Immature natural killer cell (primary cell): Measurements from ENCODE around the gene RET. TPM values are rescaled to one million over a fixed set of nuclear protein-coding genes. Genes with fewer than 3 reads are reported as not detected.

Experiments used
- DNase-seq, 3 donors: peaks; one replicate each; pipeline ENCODE4 v3.0.0; 2022; ENCODE audit warnings: mixed read lengths in 1 of 3
- H3K27ac Mint-ChIP-seq, 6 donors: one replicate each; pipeline ENCODE4 v1.8.0; 2020; ENCODE audit warnings: mixed read lengths in 6 of 6, mild to moderate bottlenecking in 5 of 6, inconsistent platforms in 4 of 6, moderate library complexity in 3 of 6
- H3K27me3 Mint-ChIP-seq, 3 donors: one replicate each; pipeline ENCODE4 v1.8.0; 2020 to 2021; ENCODE audit warnings: low read depth in 3 of 3, mild to moderate bottlenecking in 3 of 3, mixed read lengths in 3 of 3, moderate library complexity in 3 of 3, inconsistent platforms in 1 of 3
- H3K36me3 Mint-ChIP-seq, 3 donors: one replicate each; pipeline ENCODE4 v1.8.0; 2020; ENCODE audit warnings: mixed read lengths in 3 of 3, inconsistent platforms in 2 of 3, mild to moderate bottlenecking in 2 of 3
- H3K4me1 Mint-ChIP-seq, 2 donors: one replicate each; pipeline ENCODE4 v1.8.0; 2020; ENCODE audit warnings: inconsistent platforms in 2 of 2, mild to moderate bottlenecking in 2 of 2, mixed read lengths in 2 of 2, moderate library complexity in 1 of 2
- H3K4me3 Mint-ChIP-seq, 5 donors: one replicate each; pipeline ENCODE4 v1.8.0; 2020; ENCODE audit warnings: mild to moderate bottlenecking in 5 of 5, mixed read lengths in 5 of 5, inconsistent platforms in 3 of 5, moderate library complexity in 3 of 5
- H3K9me3 Mint-ChIP-seq, 6 donors: one replicate each; pipeline ENCODE4 v1.8.0; 2020; ENCODE audit warnings: mild to moderate bottlenecking in 6 of 6, mixed read lengths in 6 of 6, inconsistent platforms in 4 of 6, moderate library complexity in 3 of 6
- polyA plus RNA-seq, 3 donors: library from polyadenylated mRNA; unstranded; fragments of 300-500 nt; fragmentation: Illumina TruSeq; gene quantifications; one replicate each; pipeline ENCODE4 v1.2.3, GENCODE V29; 2021

Gene RET
- polyA plus RNA-seq, 3 donors from 2014 or later = 0.27 TPM; not detected in 2

DNA sequence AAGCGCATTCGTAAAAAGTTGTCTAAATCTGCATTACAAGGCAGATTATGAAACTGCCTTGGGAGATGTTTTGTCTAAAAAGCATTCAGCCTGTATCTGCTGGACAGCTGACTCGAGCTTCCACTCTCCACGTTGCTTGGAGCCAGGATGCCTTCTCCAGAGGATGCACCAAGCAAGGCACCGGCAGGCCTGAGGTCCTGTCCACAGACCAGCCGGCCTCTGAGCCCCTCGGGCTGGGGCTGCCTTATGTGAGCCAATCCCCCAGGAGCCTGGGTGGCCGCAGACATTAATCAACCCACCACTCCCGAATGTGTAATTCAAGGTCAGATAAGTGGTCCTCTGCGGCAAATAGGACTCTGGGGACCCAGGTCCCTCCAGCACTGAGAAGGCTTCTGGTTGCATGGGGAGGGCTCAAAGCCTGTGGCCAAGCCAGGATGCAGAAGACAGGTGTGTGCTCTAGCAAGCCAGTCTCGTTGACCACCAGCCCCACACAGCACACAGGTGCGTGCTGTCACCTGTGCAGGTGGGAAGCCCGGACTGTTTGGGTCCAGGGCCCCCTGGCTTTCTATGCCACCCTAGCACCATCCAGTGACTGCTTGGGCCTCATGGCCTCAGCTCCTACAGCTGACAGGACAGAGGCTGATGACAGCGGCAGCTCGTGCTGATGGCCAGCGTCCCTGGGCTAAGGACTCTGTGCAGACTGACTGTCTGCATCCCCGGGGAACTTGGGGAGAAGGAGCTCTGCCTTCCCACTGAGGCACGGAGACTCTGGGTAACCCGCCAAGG is 4.8 kb upstream of the RET start:
- no peak overlapping the region for H3K4me3 Mint-ChIP-seq
- H3K36me3 Mint-ChIP-seq = no peaks in the 10 kb centered on the region
- H3K27me3 Mint-ChIP-seq = peaks cover 3 to 12% (median 4%) of the 10 kb centered on the region in 3 donors
- no peak overlapping the region for H3K27ac Mint-ChIP-seq
- DNase-seq = no peak
- no peaks in the 10 kb centered on the region for H3K9me3 Mint-ChIP-seq
- peaks cover 0 to 4% of the 10 kb centered on the region in 2 donors for H3K4me1 Mint-ChIP-seq

DNA sequence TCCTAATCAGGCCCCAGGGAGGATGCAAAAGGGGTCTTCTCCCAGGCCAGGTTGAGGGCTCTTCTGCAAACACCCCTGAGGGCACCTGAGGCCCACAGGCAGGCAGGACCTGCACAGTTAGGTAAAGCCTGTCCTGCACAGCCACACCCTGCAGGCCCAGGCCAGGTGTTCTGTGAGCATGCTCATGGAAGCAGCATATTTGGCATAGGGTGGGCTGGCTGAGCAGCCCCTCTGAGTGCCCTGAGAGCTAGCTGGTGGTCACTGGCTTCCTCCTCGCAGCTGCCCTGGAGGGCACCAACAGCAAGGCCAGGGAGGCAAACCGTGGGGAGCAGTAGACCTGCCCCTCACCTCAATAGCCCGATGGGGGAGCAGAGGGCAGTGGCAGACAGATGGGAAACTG is 3.7 kb upstream of the RET start:
- H3K36me3 Mint-ChIP-seq = no peaks in the 10 kb centered on the region
- peaks cover 4 to 11% (median 5%) of the 10 kb centered on the region in 3 donors for H3K27me3 Mint-ChIP-seq
- DNase-seq = no peak
- no peaks in the 10 kb centered on the region for H3K9me3 Mint-ChIP-seq
- peaks cover 0 to 8% of the 10 kb centered on the region in 2 donors for H3K4me1 Mint-ChIP-seq
- no peak overlapping the region for H3K4me3 Mint-ChIP-seq
- no peak overlapping the region for H3K27ac Mint-ChIP-seq

DNA sequence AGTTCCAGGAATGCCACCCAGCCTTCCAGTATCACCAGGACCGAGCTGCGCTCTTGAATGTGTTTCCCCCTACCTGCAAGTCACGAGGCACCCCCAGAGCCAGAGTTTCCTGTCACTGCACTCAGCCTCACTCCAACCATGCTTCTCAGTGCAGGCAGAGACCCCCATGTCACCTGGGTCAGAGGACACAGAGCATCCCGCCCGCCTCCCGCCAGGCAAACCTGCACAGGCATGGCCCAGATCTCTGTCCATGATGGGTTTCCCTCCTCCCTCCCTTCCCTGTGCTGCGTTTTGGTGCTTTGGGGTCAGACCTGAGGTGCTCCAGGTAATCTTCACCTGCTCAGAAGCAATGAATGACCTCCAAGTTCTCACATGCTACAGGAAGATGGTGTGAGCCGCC is 3.1 kb upstream of the RET start:
- H3K36me3 Mint-ChIP-seq = no peaks in the 10 kb centered on the region
- H3K9me3 Mint-ChIP-seq = no peaks in the 10 kb centered on the region
- H3K27me3 Mint-ChIP-seq = peaks cover 4 to 10% (median 5%) of the 10 kb centered on the region in 3 donors
- no peak for DNase-seq
- peaks cover 0 to 9% of the 10 kb centered on the region in 2 donors for H3K4me1 Mint-ChIP-seq
- H3K27ac Mint-ChIP-seq = no peak overlapping the region
- H3K4me3 Mint-ChIP-seq = no peak overlapping the region

DNA sequence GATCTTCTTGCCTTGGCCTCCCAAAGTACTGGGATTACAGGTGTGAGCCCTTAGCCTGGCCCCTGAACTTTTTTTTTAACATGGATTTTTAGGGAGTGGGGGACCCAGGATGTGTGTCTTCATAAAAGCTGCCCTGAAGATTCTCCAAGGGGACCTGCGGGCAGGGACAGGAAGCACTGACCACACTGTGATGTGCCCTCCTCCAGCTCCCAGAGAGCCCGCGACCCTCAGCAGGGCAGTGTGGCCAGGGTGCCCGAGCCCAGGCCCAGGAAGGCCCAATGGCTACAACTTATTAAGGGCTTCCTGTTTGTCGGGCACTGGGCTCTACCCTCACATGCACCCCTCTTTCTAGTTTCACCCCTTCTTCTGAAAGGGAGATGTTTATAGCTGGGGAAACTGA is 2.5 kb upstream of the RET start:
- Mint-ChIP-seq H3K4me1 (peaks cover 0 to 9% of the 10 kb centered on the region in 2 donors), H3K4me3 (no peak overlapping the region), H3K9me3 (no peaks in the 10 kb centered on the region), H3K27me3 (peaks cover 2 to 13% (median 10%) of the 10 kb centered on the region in 3 donors), H3K36me3 (no peaks in the 10 kb centered on the region), H3K27ac (no peak overlapping the region)
- DNase-seq = no peak

DNA sequence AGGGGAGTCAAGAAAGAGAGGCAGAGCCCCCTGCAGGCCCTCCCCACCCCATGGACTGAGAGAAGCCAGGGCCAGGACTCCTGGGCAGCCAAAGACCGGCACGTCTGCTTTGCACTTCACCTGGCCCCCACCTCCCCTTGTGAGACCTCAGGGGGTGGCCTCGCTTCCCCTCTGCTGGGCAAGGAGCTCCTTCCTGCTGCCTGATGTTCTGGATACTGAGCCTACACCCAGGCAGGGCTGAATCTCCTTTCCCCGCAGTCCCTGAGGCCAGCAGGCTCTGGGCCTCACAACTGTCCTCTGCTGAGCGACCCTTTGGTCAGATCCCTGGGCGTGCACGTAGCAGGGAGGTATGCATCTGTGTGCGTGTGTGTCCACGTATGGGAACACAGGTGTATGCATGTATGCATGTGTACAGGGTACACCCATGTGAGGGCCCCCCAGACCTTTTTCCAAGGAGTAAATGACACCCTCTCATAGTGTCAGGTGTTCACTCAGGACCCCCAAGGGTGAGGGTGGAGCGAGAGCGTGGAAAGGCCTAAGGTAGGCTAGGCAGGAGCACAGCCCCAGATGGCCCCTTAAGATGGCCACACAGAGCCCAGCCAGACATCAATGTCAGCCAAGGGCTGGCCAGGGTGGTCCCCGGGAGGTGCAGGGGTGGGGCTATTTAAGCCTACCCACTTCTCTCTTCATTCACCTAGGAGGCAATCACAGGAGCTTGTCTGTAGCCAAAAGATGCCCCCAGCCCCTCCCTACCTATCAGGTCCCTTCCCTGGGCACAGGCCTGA is 1.9 kb upstream of the RET start:
- DNase-seq = no peak
- no peak overlapping the region for H3K27ac Mint-ChIP-seq
- no peaks in the 10 kb centered on the region for H3K9me3 Mint-ChIP-seq
- no peaks in the 10 kb centered on the region for H3K36me3 Mint-ChIP-seq
- peaks cover 0 to 9% of the 10 kb centered on the region in 2 donors for H3K4me1 Mint-ChIP-seq
- H3K4me3 Mint-ChIP-seq = no peak overlapping the region
- H3K27me3 Mint-ChIP-seq = peaks cover 2 to 17% (median 12%) of the 10 kb centered on the region in 3 donors

DNA sequence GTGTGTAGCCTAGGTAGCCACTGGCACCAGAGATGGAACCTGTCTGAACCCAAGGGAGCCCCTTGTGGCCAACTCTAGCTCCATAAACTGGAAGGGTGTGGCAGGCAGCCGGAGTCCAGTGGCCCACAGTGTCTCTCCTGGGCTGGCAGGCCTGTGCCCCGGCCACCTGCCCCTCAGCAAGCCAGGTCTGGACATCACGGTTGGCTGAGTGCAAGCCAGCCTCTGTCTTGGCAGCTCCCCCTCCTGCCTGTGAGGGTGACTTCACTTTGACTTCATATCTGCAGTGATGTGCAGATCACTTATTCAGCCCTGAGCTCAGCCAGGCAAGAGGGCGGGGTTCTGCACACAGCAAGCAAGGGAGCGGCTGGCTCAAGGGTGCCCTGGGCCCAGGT is 1.3 kb upstream of the RET start:
- no peaks in the 10 kb centered on the region for H3K36me3 Mint-ChIP-seq
- H3K4me3 Mint-ChIP-seq = peak overlapping the region in 1 of 5 donors; percentile 64
- H3K9me3 Mint-ChIP-seq = no peaks in the 10 kb centered on the region
- peaks cover 0 to 9% of the 10 kb centered on the region in 2 donors for H3K4me1 Mint-ChIP-seq
- no peak overlapping the region for H3K27ac Mint-ChIP-seq
- peaks cover 2 to 17% (median 12%) of the 10 kb centered on the region in 3 donors for H3K27me3 Mint-ChIP-seq
- DNase-seq = no peak

DNA sequence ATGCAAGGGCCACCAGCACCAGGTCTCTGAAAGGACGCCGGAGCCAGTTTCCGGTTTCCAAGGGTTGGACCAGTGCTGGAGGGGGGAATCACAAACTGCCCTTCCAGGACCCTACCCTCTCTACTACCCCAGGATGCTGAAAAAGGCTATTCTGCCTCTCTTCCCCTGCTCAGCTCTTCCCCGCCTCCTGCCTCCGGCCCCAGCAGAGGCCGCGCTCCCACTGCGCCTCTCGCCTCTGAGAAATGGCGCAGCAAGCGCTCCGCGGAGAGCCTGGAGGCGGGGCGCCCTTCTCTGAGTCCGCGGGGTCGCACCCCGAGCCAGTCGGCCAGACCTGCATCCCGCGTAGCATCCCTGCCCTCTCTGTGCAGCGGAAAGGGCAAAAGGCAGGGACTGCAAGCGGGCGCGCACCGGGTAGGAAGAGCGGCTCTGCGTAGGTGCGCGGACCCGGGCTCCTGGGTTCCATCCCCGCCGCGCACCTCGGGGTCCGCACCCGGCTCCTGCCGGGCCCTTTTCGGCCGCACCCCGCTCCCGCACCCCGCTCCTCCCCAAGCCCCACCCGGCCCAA is 476 bp upstream of the RET start:
- Mint-ChIP-seq H3K36me3 (no peaks in the 10 kb centered on the region), H3K4me3 (peak overlapping the region in 4 of 5 donors; percentile 7 to 64 (median 26)), H3K27me3 (peaks cover 2 to 15% (median 12%) of the 10 kb centered on the region in 3 donors), H3K9me3 (no peaks in the 10 kb centered on the region), H3K4me1 (peaks cover 0 to 9% of the 10 kb centered on the region in 2 donors), H3K27ac (no peak overlapping the region)
- no peak for DNase-seq

DNA sequence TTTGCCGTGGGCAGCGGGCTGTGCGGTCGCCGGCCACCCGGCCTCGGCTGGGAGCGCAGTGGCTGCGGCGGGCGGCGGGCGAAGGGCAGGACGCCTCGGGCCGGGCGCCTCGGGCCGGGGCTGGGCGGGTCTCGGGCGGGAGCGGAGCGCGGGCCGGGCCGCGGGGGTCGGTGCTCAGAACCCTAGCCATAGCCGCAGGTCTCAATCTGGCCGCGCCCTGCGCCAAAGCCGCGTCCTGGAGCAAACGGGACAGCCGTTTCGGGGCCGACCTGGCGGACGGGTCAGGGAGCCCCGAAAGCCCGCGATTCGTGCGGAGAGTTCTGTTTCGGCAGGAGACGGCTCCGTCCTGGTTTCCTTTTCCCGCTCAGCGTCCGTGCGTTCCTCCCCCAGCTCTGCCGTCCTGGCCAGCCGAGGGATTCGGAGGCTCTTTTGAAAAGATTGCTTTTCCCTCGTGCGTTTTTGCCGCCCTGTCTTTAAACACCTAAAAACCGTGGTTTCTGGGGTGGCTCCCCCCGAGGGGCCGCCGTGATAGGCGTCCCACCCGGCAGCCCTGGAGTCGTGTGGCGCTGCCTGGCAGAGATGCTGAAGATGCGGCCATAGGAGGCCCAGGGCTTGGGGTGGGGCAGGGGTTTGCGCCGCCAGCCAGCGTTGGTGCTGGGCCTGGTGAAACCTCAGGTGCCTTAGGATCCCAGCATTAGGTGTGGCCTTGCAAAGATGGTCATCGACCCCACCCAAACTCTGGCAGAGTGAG is 727 bp downstream of the RET start:
- peaks cover 0 to 9% of the 10 kb centered on the region in 2 donors for H3K4me1 Mint-ChIP-seq
- no peaks in the 10 kb centered on the region for H3K9me3 Mint-ChIP-seq
- peak overlapping the region in 3 of 5 donors; percentile 67 to 71 (median 68) for H3K4me3 Mint-ChIP-seq
- H3K27ac Mint-ChIP-seq = no peak overlapping the region
- DNase-seq = no peak
- peaks cover 2 to 16% (median 12%) of the 10 kb centered on the region in 3 donors for H3K27me3 Mint-ChIP-seq
- no peaks in the 10 kb centered on the region for H3K36me3 Mint-ChIP-seq

DNA sequence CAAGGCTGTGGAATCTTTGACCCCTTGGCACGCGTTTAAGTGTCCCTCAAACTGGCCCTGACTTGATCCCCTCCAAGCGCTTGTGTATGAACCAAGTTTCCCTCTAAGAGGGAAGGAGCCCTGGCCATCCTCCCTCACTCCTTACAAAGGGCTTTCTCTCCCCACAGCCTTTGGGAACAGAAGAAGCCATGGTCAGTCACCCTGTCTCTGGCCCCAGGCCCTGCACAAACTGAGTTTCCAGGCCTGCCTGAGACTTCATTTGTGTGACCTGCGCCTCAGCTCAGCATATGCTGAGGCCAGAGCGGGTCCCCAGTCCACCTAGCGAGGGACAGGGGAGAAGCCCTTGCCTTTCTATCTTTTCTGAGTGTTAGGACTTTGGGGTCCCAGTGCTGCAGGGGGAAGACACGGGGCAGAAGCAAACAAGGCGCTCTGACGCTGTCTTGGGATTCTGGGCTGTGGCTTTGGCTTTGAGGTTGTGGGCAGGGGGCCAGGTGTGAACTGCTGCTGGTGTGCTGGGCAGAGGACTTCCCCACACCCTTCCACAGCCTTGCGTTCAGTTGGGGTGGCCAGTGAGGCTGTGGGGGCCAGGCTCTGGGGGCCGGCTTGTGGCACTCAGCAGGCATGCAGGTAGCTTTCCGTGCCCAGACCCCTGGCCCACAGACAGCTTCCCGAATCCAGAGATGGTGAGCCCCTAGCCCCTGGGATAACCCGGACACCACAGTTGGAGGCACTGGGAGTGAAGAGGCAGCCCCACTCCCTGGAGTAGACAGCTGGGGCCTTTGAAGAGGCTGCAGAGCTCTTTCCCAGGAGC is 1.5 kb downstream of the RET start:
- Mint-ChIP-seq H3K27me3 (peaks cover 2 to 14% (median 12%) of the 10 kb centered on the region in 3 donors), H3K4me3 (peak overlapping the region in 4 of 5 donors; percentile 10 to 52 (median 34))

DNA sequence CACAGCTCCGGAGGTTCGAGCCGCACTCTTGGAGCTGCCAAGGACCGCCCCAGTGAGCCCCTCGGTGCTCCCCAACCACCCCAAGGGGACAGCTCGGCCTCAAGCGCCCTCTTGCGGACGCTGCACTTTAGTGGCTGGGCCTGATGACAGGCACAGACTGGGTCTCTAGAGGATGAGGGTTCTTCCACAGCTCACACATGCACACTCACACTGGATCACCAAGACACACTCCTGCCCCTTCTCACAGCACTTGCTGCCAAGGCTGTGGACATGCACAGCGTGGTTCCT is 2.1 kb downstream of the RET start:
- Mint-ChIP-seq H3K4me1 (peaks cover 0 to 9% of the 10 kb centered on the region in 2 donors), H3K27ac (no peak overlapping the region), H3K9me3 (no peaks in the 10 kb centered on the region), H3K4me3 (peak overlapping the region in 2 of 5 donors; percentile 38 to 62), H3K36me3 (no peaks in the 10 kb centered on the region), H3K27me3 (peaks cover 4 to 12% (median 10%) of the 10 kb centered on the region in 3 donors)
- no peak for DNase-seq

More for the DNA sequence above, 1.5 kb downstream of the RET start:
- Mint-ChIP-seq H3K9me3 (no peaks in the 10 kb centered on the region), H3K36me3 (no peaks in the 10 kb centered on the region), H3K4me1 (peaks cover 0 to 9% of the 10 kb centered on the region in 2 donors), H3K27ac (no peak overlapping the region)
- no peak for DNase-seq

DNA sequence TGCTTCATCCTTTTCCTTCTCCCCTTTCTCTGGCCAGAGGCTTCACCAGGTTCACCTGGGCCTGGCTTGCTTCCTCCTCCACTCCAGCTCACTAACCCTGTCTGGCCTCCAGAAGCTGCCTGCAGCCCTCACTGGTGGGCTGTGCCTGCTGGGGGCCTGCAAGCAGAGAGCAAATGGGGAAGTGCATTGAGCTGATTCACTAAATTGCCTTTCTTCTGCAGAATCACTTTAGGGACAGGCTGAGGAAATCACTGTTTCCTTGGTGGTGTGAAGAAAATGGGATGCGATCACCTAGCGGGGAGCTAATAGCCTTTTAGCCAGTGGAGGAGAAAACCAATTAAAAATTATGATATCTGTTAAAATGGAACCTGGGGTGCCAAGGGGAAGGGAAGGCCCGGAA is 3.0 kb downstream of the RET start:
- peaks cover 0 to 9% of the 10 kb centered on the region in 2 donors for H3K4me1 Mint-ChIP-seq
- H3K36me3 Mint-ChIP-seq = no peaks in the 10 kb centered on the region
- no peak overlapping the region for H3K27ac Mint-ChIP-seq
- peaks cover 8 to 17% (median 13%) of the 10 kb centered on the region in 3 donors for H3K27me3 Mint-ChIP-seq
- H3K9me3 Mint-ChIP-seq = no peaks in the 10 kb centered on the region
- no peak overlapping the region for H3K4me3 Mint-ChIP-seq
- no peak for DNase-seq

DNA sequence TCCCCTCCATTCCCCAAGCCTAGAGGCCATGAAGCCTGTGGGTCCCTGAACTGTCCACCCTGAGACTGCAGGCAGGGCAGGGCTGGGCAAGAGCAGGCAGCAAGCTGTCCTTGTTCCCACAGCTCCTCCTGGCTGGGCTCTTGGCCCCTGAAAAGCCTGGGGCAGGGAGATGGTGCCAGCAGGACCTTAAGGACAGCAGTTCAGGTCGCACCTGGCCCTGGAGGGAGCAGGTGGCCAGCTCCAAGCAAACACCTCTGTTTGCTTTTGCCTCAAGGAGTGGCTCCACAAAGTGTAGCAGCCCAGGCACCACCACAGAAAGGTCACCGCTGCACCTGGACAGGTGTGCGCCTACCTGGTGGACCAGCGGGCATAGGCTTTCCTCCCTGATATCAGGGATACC is 5.2 kb downstream of the RET start:
- H3K27ac Mint-ChIP-seq = no peak overlapping the region
- H3K36me3 Mint-ChIP-seq = no peaks in the 10 kb centered on the region
- no peak overlapping the region for H3K4me3 Mint-ChIP-seq
- no peak for DNase-seq
- peaks cover 0 to 4% of the 10 kb centered on the region in 2 donors for H3K4me1 Mint-ChIP-seq
- H3K9me3 Mint-ChIP-seq = no peaks in the 10 kb centered on the region
- peaks cover 7 to 14% (median 13%) of the 10 kb centered on the region in 3 donors for H3K27me3 Mint-ChIP-seq

DNA sequence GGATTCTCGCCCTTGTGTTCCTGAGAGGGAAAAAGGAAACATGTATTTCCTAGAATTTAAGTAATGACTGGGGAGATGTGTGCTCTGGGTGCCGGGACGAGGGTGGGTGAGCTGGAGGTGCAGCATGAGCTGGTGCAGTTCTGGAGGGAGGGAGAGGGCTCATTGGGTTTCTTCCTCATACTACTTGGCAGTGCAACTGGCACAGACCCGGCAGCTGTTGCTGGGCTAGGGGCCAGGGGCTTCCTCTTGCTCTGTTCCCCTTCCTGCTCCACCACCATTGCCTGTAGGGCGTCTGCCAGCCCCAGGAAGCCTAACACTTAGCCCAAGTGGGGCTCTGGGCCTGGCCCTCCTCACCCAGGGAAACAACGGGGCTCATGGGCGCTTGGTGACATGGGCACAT is 5.9 kb downstream of the RET start:
- no peak for DNase-seq
- Mint-ChIP-seq H3K36me3 (no peaks in the 10 kb centered on the region), H3K27me3 (peaks cover 7 to 13% (median 12%) of the 10 kb centered on the region in 3 donors), H3K4me1 (peaks cover 0 to 2% of the 10 kb centered on the region in 2 donors), H3K27ac (no peak overlapping the region), H3K9me3 (peaks cover 0 to 1% (median 0%) of the 10 kb centered on the region in 6 donors), H3K4me3 (no peak overlapping the region)
